GM12878 (cell line): Measurements from ENCODE around the gene BMP2K. TPM values are rescaled to one million over a fixed set of nuclear protein-coding genes. Genes with fewer than 3 reads are reported as not detected.

Source experiments
- ATAC-seq: fragments of 200-7000 bp; cut with Tn5 transposase; 3 replicates; pipeline ENCODE4 v1.9.1; 2020; ENCODE audit warnings: mild to moderate bottlenecking, moderate library complexity
- BruUV-seq: library from RNA; stranded (reverse); fragments of 400-500 nt; replicated peaks from 2 replicates; lab custom pipeline; 2021; lab: Mats Ljungman, UMichigan
- CTCF ChIA-PET: fragments of 300-600 bp; sonication (Branson Sonifier 250); formaldehyde crosslinking; extraction: SDS; loops from one replicate; lab custom pipeline; 2021; ENCODE audit warnings: inconsistent platforms; lab: Yijun Ruan, JAX
- POLR2A ChIA-PET: fragments of 350-600 bp; formaldehyde crosslinking; extraction: SDS; loops from one replicate; lab custom pipeline; 2021; ENCODE audit warnings: inconsistent platforms; lab: Charles Lee
- RAD21 ChIA-PET: fragments of 300-600 bp; sonication (Branson Sonifier 250); formaldehyde crosslinking; loops from one replicate; lab custom pipeline; 2023; ENCODE audit warnings: antibody characterized with exemption; ENCODE audit not compliant: unreplicated experiment; lab: Charles Lee
- SMC1A ChIA-PET: fragments of 300-600 bp; sonication (Branson Sonifier 250); formaldehyde crosslinking; loops from one replicate; lab custom pipeline; 2023; ENCODE audit not compliant: unreplicated experiment, uncharacterized antibody; lab: Charles Lee
- DNase-seq: peaks from one replicate; pipeline ENCODE4 v3.0.0-alpha.2; 2011; ENCODE audit warnings: low read depth, low spot score
- FAIRE-seq: peaks from 3 replicates; lab custom pipeline; 2011; peaks lifted over from hg19 to GRCh38; lab: Jason Lieb, UNC
- H2AFZ ChIP-seq: 2 replicates; pipeline ENCODE4 v1.6.0; 2011; ENCODE audit warnings: low read depth, low read length, control low read depth; ENCODE audit not compliant: control insufficient read depth
- H3K27ac ChIP-seq: 2 replicates; pipeline ENCODE4 v1.5.1; 2011; ENCODE audit warnings: control low read depth; ENCODE audit not compliant: control insufficient read depth, insufficient read depth
- H3K27me3 ChIP-seq, 2 experiments: replicated peaks in 1 of 2; 2 replicates each; pipeline versions ENCODE4 v1.6.0 to v1.6.1; 2011; ENCODE audit warnings: low read length in 1 of 2; ENCODE audit not compliant: control insufficient read depth in 2 of 2, insufficient read depth in 2 of 2
- H3K36me3 ChIP-seq, 2 experiments: 2 replicates each; pipeline ENCODE4 v1.5.1; 2011; ENCODE audit warnings: low read length in 1 of 2; ENCODE audit not compliant: control insufficient read depth in 2 of 2, insufficient read depth in 2 of 2
- H3K4me1 ChIP-seq: 2 replicates; pipeline ENCODE4 v1.6.1; 2011; ENCODE audit warnings: mild to moderate bottlenecking, low read length, moderate library complexity, mixed read lengths; ENCODE audit not compliant: control insufficient read depth, insufficient read depth
- H3K4me2 ChIP-seq: 2 replicates; pipeline ENCODE4 v1.6.0; 2011; ENCODE audit warnings: control low read depth; ENCODE audit not compliant: control insufficient read depth, insufficient read depth
- H3K4me3 ChIP-seq: fragments of 200-600 bp; sonication (generic); 2 replicates; pipeline ENCODE4 v1.5.1; 2016
- H3K79me2 ChIP-seq: 2 replicates; pipeline ENCODE4 v1.6.0; 2011; ENCODE audit warnings: low read length; ENCODE audit not compliant: control insufficient read depth, insufficient read depth
- H3K9ac ChIP-seq: 2 replicates; pipeline ENCODE4 v1.8.0; 2011; ENCODE audit warnings: low read length, control low read depth, mixed read lengths; ENCODE audit not compliant: control insufficient read depth, insufficient read depth
- H3K9me3 ChIP-seq: replicated peaks from 3 replicates; pipeline ENCODE4 v1.5.1; 2011; ENCODE audit warnings: mild to moderate bottlenecking, low read length; ENCODE audit not compliant: control insufficient read depth, insufficient read depth
- H4K20me1 ChIP-seq: 2 replicates; pipeline ENCODE4 v1.6.0; 2011; ENCODE audit not compliant: control insufficient read depth, insufficient read depth
- EGR1 ChIP-seq, 2 experiments: IDR thresholded peaks; 1 replicate in 1 of 2; 2 replicates in 1 of 2; pipeline ENCODE4 v1.6.1; 2011 to 2012; ENCODE audit warnings: low read depth in 2 of 2, low read length in 2 of 2, borderline replicate concordance in 1 of 2, mild to moderate bottlenecking in 1 of 2, moderate library complexity in 1 of 2
- FOXK2 ChIP-seq: fragments of 450-650 bp; IDR thresholded peaks from 2 replicates; pipeline ENCODE4 v1.6.1; 2017; ENCODE audit warnings: mild to moderate bottlenecking, moderate library complexity
- GATAD2B ChIP-seq: fragments of 450-650 bp; conservative IDR thresholded peaks from 2 replicates; pipeline ENCODE4 v1.6.1; 2017; ENCODE audit warnings: low read depth, mild to moderate bottlenecking, moderate library complexity
- HCFC1 ChIP-seq: fragments of 150-350 bp; IDR thresholded peaks from 2 replicates; pipeline ENCODE4 v1.6.1; 2014; ENCODE audit warnings: low read length
- IRF3 ChIP-seq: fragments of 450-650 bp; IDR thresholded peaks from 2 replicates; pipeline ENCODE4 v1.6.1; 2014; ENCODE audit warnings: mild to moderate bottlenecking
- MEF2A ChIP-seq: IDR thresholded peaks from 2 replicates; pipeline ENCODE4 v1.6.1; 2011; ENCODE audit warnings: low read depth, mild to moderate bottlenecking, low read length, moderate library complexity; ENCODE audit not compliant: insufficient read depth
- SMAD5 ChIP-seq: IDR thresholded peaks from 2 replicates; pipeline ENCODE4 v1.6.1; 2016; ENCODE audit warnings: antibody characterized with exemption, low read depth
- ZNF274 ChIP-seq: IDR thresholded peaks from one replicate; pipeline ENCODE4 v1.8.0; 2011; ENCODE audit not compliant: insufficient read length, insufficient read depth
- ZNF687 ChIP-seq: fragments of 450-650 bp; IDR thresholded peaks from 2 replicates; pipeline ENCODE4 v1.6.1; 2017; ENCODE audit warnings: mild to moderate bottlenecking, moderate library complexity
- WGBS: methylation state at CpG from one replicate; pipeline ENCODE4 v1.1.6; 2016; ENCODE audit warnings: low lambda C conversion rate; ENCODE audit not compliant: insufficient replicate concordance, insufficient coverage; ENCODE audit errors: missing lambda C conversion rate; 5-methylcytosine and 5-hydroxymethylcytosine counted together
- in situ Hi-C: fragments of 300-500 bp; cut with MboI; formaldehyde crosslinking; loops from 9 replicates; pipeline ENCODE4 v1.14.3; 2018; ENCODE audit warnings: mixed read lengths
- intact Hi-C: fragments of 100-400 bp; cut with micrococcal nuclease; formaldehyde crosslinking; loops from one replicate; pipeline ENCODE4 v1.14.2; 2022; ENCODE audit not compliant: unreplicated experiment
- polyA plus RNA-seq, 11 experiments: library from polyadenylated mRNA; depleted of rRNA in 4 of 11; unstranded in 6 of 11; stranded (reverse) in 5 of 11; fragments of >200 nt; fragmentation: Nextera tagmentation in 4 of 11; fragmentation: Illumina TruSeq in 1 of 11; extraction: Ambion mirVana in 4 of 11; extraction: Trizol in 1 of 11; gene quantifications; 1 replicate in 1 of 11; 2 replicates in 10 of 11; pipeline versions ENCODE4 v1.2.1 to v1.2.3, GENCODE V29; 2011 to 2016; ENCODE audit warnings: inconsistent platforms in 2 of 11, missing spikeins in 2 of 11, low read depth in 1 of 11
- total RNA-seq, 4 experiments: library from RNA; depleted of rRNA in 3 of 4; stranded (reverse); fragments of >200 nt in 3 of 4; fragmentation: Illumina TruSeq in 1 of 4; extraction: Trizol in 1 of 4; gene quantifications; 2 replicates each; pipeline versions ENCODE4 v1.2.1 to v1.2.3, GENCODE V29; 2013 to 2021

The BMP2K gene
- total and polyA plus RNA-seq, 10 of the 15 experiments (the other 5 are each of a cell fraction or from before 2014, with no cell fraction given), result 3.3 to 84.6 (median 24.8) TPM

- peaks cover 2% of the 10 kb centered on the region; the same call in 1 of the 2 replicates for H3K4me1 ChIP-seq
- in situ Hi-C loops, result no loop called here
- no peak overlapping the region for H2AFZ ChIP-seq
- ChIA-PET SMC1A (interaction anchor here (0.7 to 1.4 kb wide), 4 partner anchors 13 to 152 kb away, joined by 3 read pairs; no protein-coding TSS in a partner anchor), CTCF (no interaction called here), POLR2A (no interaction called here), RAD21 (interaction anchor here (1.1 kb wide), 1 partner anchor 194 kb away, joined by 3 read pairs; no protein-coding TSS in a partner anchor)
- intact Hi-C loops, result no loop called here
- H3K27me3 ChIP-seq, result no peaks in the 10 kb centered on the region
- no peaks in the 10 kb centered on the region for H4K20me1 ChIP-seq
- no peak for TF ChIP-seq IRF3
- H3K4me3 ChIP-seq, result no peak overlapping the region
- 52% methylated on average over 1 of the region's 1 CpG for WGBS
- ATAC-seq, result no peak
- no TSS peak for BruUV-seq
- H3K9ac ChIP-seq, result no peak overlapping the region
- DNase-seq, result no peak
- H3K9me3 ChIP-seq, result peaks cover 6% of the 10 kb centered on the region
- peaks cover 20% of the 10 kb centered on the region for H3K79me2 ChIP-seq
- no peaks in the 10 kb centered on the region for H3K36me3 ChIP-seq
- H3K4me2 ChIP-seq, result no peak overlapping the region
- FAIRE-seq, result no peak
- no peak overlapping the region for H3K27ac ChIP-seq
These were observed 27.8 kb downstream of the BMP2K start for GRCh38 chr4:78803983-78804382.

GRCh38 chr4:78806943-78807460 is 30.9 kb downstream of the BMP2K start:
- ChIA-PET POLR2A (no interaction called here), RAD21 (no interaction called here), SMC1A (interaction anchor here (1.0 to 1.4 kb wide), 2 partner anchors 17 to 23 kb away, joined by 3 to 5 read pairs; no protein-coding TSS in a partner anchor), CTCF (interaction anchor here (0.6 kb wide), 1 partner anchor 47 kb away, joined by 4 read pairs; no protein-coding TSS in a partner anchor)
- Histone ChIP-seq H3K79me2 (peaks cover 18% of the 10 kb centered on the region), H3K9me3 (peaks cover 6% of the 10 kb centered on the region), H3K9ac (no peak overlapping the region), H3K4me3 (no peak overlapping the region), H2AFZ (no peak overlapping the region), H3K36me3 (0 out of 4 replicates have a peak, but pooled peaks cover 0 to 3% of the 10 kb centered on the region in 2 experiments), H3K4me1 (no peaks in the 10 kb centered on the region), H3K27ac (no peak overlapping the region), H4K20me1 (no peaks in the 10 kb centered on the region), H3K4me2 (no peak overlapping the region), H3K27me3 (no peaks in the 10 kb centered on the region)
- no peak for ATAC-seq
- intact Hi-C loops, result no loop called here
- in situ Hi-C loops, result no loop called here
- WGBS, result 83% methylated on average over 6 of the region's 6 CpGs
- no peak for DNase-seq
- no peak for FAIRE-seq
- no TSS peak for BruUV-seq
- TF ChIP-seq ZNF274 (no peak), HCFC1 (no peak), MEF2A (no peak), FOXK2 (no peak), EGR1 (IDR thresholded peaks at IDR 0.05; ENCODE audit: borderline replicate concordance in 1 of 2, low read depth in 2 of 2, low read length in 2 of 2) (no peak), SMAD5 (no peak), GATAD2B (no peak), ZNF687 (no peak)
